Left cardiac atrium (tissue), 4 donors: ENCODE measurements around the gene ISG20L2. TPM values are rescaled to one million over a fixed set of nuclear protein-coding genes. Genes with fewer than 3 reads are reported as not detected.

ENCODE experiments used
- ATAC-seq, 2 donors: fragments of 200-7000 bp; cut with Tn5 transposase; one replicate each; pipeline ENCODE4 v1.9.1; 2020; ENCODE audit warnings: mild to moderate bottlenecking in 2 of 2, moderate library complexity in 2 of 2
- DNase-seq: peaks from one replicate; pipeline ENCODE4 v3.0.0-alpha.2; 2020
- intact Hi-C, 2 donors: fragments of 100-400 bp; cut with DNase I; formaldehyde crosslinking; loops; one replicate each; pipeline versions ENCODE4 v1.14.1 to v1.15.1; 2022 to 2023
- total RNA-seq, 2 donors: library from RNA; stranded (reverse); fragmentation: NEBNext Ultra II Directional; extraction: Animal tissue kit (Norgen Biotek cat#: 25700); gene quantifications; one replicate each; pipeline ENCODE4 v1.2.1, GENCODE V29; 2021
- donor health status: DM: no; HTN: yes; CAD: no.
- donor health status: DM: no; HTN: yes; CAD: no; lungs with severe emphysema.
- donor health status: DM: yes; HTN: yes; CAD: no.
- donor health status: Dilated cardiomyopathy.

Gene ISG20L2
- total RNA-seq, 2 donors from 2014 or later, result 15.7 to 18.6 TPM

GRCh38 chr1:156717351-156717750, 11.2 kb downstream of the ISG20L2 start:
- intact Hi-C loops, result loop anchor here in 1 of 2 donors (10.0 kb wide), 1 partner anchor 313 kb away; no protein-coding TSS in a partner anchor
- DNase-seq, result no peak
- no peak for ATAC-seq

DNA sequence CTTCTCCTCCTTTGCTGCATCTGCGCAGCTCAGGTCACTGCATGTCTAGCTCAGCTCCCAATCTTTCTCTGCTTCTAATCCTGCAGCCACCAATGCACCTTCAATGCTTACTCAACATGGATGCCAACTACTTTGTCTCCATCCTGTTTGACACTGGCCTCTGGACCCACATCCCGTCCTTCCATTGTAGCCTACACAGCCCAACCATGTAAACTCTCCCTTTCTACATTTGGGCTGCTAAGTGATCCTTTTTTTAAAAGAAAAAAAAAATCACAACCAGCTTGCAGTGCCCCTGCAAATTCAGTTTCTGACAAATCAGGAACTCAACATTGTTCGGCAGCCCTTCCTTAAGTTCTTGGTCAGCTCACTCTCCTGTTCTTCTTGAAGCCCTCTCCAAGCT, 13.7 kb downstream of the ISG20L2 start:
- DNase-seq (no peak), ATAC-seq (no peak)
- intact Hi-C loops, result loop anchor here in 1 of 2 donors (10.0 kb wide), 1 partner anchor 310 kb away; no protein-coding TSS in a partner anchor

DNA sequence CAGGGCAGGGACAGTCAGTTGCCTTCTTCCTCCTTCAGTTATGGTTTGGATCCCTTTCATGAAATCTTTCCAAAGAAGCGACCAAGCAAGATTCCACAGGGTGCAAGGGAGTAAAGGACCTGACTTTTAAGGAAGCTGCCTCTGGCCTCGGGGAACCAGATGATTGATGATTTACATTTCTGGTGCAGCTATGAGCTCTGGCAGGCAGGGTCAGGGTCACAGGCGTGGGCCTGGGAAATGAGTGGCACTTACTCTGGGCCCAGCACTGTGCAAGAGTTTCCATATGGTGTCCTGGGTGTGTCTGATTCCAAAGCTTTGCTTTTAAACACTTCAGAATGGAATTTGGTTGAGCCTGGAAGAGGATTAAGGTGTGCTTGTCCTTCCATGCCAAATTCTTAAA, 15.9 kb downstream of the ISG20L2 start:
- no peak for DNase-seq
- intact Hi-C loops, result loop anchor here in 1 of 2 donors (10.0 kb wide), 1 partner anchor 308 kb away; no protein-coding TSS in a partner anchor
- ATAC-seq, result no peak

- ATAC-seq (no peak), DNase-seq (no peak)
- intact Hi-C loops, result loop anchor here in 1 of 2 donors (10.0 kb wide), 1 partner anchor 306 kb away; no protein-coding TSS in a partner anchor
Observed at GRCh38 chr1:156711011-156711817, 17.4 kb downstream of the ISG20L2 start.

- peak; percentile 81 for DNase-seq
- intact Hi-C loops, result loop anchor here in 1 of 2 donors (10.0 kb wide), 1 partner anchor 305 kb away; no protein-coding TSS in a partner anchor
Observed at GRCh38 chr1:156709757-156710489, 18.6 kb downstream of the ISG20L2 start.

DNA sequence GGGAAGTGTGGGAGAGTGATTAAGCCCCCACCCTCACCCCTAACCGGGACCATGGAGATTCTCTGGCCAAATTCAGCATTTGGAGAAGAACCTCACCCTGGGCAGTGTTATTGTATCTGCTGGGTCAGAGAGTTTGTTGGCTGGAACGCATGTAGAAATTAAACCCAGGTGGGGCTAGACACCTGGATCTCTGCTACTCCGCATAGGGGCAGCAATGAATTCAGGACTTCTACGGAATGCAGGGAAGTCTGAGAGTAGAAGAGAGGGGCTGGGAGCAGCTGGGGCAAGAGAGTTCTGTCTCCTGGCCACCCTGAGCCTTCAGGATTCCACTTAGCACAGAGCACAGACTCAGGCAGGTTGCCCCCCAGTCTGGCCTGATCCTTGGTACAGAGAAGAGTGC, 19.5 kb downstream of the ISG20L2 start:
- ATAC-seq, result no peak
- intact Hi-C loops, result no loop called here
- no peak for DNase-seq

More at GRCh38 chr1:156709757-156710489, 18.6 kb downstream of the ISG20L2 start:
- ATAC-seq, result peak; percentile 74 to 80

DNA sequence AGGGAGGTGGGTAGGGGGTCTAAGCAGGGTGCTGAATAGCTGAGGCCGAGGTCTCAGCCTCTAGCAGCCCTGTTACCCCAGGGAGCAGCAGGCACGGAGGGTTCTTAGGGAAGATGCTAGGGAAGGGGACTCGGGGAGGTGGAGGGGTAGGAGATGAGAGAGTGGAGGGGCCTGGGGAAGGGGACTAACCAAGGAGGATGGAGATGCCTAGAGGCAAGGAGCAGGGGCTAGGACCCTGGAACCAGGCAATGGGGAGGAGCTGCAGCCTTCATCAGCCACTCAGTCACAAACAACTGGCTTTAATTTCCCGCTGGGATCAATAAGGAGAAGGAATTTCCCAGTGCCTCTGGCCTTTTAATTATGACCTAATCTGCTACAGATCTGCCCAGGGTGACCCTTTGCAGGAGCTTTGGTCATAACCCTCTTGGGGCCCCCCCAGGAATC, 20.3 kb downstream of the ISG20L2 start:
- intact Hi-C loops, result no loop called here
- DNase-seq, result no peak
- ATAC-seq, result no peak

GRCh38 chr1:156707417-156708217, 20.9 kb downstream of the ISG20L2 start:
- ATAC-seq, result no peak

DNA sequence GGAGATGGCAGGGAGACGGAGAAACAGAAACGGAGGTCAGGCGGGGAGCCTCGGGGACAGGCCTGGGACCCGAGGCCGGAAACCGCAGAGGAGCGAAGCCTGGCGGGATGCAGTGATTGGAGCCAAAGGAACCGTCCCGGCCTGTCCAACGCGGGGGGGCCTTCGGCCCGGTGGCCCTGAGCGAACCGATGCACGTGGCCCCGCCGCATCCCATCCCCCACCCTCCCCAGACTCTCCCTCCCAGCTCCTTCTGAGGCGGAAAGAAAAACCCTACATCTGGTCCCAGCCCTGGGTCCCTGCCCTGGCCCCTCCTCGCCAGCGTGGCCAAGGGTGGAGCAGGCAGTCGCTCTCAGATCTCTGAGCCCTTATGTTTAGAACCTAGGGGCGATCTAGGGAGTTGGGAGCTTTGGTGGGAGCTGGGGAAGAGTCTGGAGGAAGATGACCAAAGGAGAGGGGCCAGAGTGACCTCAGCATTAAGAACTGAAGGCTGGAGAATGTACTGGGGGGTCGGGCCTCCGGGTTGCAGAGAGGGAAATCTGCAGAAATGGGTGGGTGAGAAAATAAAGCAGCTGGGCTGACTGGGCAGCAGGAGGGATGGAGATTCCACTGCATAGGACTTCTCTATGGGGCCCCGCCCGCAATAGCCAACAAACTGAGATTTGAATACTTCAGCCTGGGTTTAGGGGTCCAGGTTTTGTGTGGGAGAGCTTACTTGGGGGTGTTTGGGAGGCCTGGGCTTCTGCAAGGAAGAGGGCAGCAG, 21.7 kb downstream of the ISG20L2 start:
- DNase-seq (peak; percentile 71), ATAC-seq (peak; percentile 51 to 57)
- intact Hi-C loops, result no loop called here

More at GRCh38 chr1:156707417-156708217, 20.9 kb downstream of the ISG20L2 start:
- DNase-seq, result no peak
- intact Hi-C loops, result no loop called here

DNA sequence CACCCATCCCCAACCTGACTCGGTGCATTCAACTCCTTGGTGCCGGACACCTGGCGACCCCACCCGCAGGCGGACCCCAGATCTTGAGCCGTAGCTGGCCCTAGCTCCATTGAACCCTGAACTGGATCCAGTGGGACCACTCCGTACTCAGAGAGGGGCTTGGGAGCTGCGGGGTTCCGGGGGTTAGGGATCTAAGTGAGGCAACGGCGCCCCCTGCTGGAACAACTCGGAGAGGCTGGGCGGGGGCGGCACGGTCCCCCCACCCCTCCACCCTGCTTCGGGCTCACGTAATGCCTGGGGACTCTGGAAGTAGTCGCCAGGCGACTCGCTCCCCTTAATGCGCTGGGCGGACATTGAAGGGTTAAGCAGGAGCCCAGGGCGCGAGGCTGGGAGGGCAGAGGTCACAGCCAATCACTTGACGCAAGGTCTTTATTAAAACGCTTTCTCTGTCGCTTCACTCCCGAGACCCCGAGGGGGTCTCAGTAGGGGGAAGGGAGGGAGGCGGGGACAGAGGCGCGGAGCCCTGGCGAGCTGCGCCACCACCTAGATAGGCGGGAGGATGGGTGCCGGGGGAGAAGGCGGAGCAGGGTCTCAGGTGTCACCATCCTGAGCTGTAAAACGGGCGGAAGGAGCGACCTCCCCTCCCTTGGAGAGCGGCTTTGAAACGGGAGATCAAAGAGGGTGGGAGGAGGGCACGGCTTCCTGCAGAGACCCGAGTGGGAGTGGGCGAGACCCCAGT, 22.5 kb downstream of the ISG20L2 start:
- peak; percentile 68 for DNase-seq
- peak; percentile 60 to 61 for ATAC-seq
- intact Hi-C loops, result no loop called here

- no peak for DNase-seq
- ATAC-seq, result peak; percentile 5 to 8
- intact Hi-C loops, result no loop called here
Observed at GRCh38 chr1:156705321-156705917, 23.1 kb downstream of the ISG20L2 start, which contains the start of gene CRABP2. CRABP2 (minus strand) TSS chr1:156705583; CDS start chr1:156705446, 137 bp downstream.

- DNase-seq (peak; percentile 63), ATAC-seq (peak in 1 of 2 donors; percentile 44)
- intact Hi-C loops, result no loop called here
Observed at GRCh38 chr1:156704930-156705320, 23.6 kb downstream of the ISG20L2 start.

- DNase-seq, result no peak
- ATAC-seq, result no peak
- intact Hi-C loops, result no loop called here
Observed at GRCh38 chr1:156704166-156704711, 24.3 kb downstream of the ISG20L2 start.

GRCh38 chr1:156703741-156704140, 24.8 kb downstream of the ISG20L2 start:
- ATAC-seq (no peak), DNase-seq (no peak)
- intact Hi-C loops, result no loop called here

- intact Hi-C loops, result no loop called here
- DNase-seq (no peak), ATAC-seq (no peak)
Observed at GRCh38 chr1:156703336-156703735, 25.2 kb downstream of the ISG20L2 start.

GRCh38 chr1:156700736-156701531, 27.6 kb downstream of the ISG20L2 start:
- DNase-seq (no peak), ATAC-seq (no peak)
- intact Hi-C loops, result no loop called here
